ENCODE results near the gene PGA3.

- TF ChIP-seq CTCF (IDR thresholded peaks at IDR 0.05) (no peak), POLR2A (IDR thresholded peaks at IDR 0.05) (no peak)
Measured at GRCh38 chr11:61186504-61186903, 16.8 kb upstream of the PGA3 start.

Data from testis (tissue), 2 donors.